Calu3 (cell line): ENCODE measurements around the gene PKMYT1. TPM values are rescaled to one million over a fixed set of nuclear protein-coding genes. Genes with fewer than 3 reads are reported as not detected.
"Not testable (repeated sequence)": the region's sequence is repeated elsewhere in the genome, so short reads cannot be mapped to it uniquely, and the experiment has no call there.

ENCODE experiments used
- BruUV-seq: library from RNA; stranded (reverse); fragments of 400-500 nt; replicated peaks from 2 replicates; lab custom pipeline; 2021; lab: Mats Ljungman, UMichigan
- CTCF ChIA-PET: fragments of 300-600 bp; sonication (Branson Sonifier 250); formaldehyde crosslinking; loops from one replicate; lab custom pipeline; 2022; ENCODE audit warnings: antibody characterized with exemption; lab: Charles Lee
- DNase-seq: peaks from one replicate; pipeline ENCODE4 v3.0.0; 2022
- H3K27ac Mint-ChIP-seq: one replicate; pipeline ENCODE4 v1.8.0; 2022; ENCODE audit warnings: mixed read lengths; ENCODE audit not compliant: unreplicated experiment
- H3K27me3 Mint-ChIP-seq: one replicate; pipeline ENCODE4 v1.8.0; 2022; ENCODE audit warnings: mixed read lengths; ENCODE audit not compliant: unreplicated experiment
- H3K36me3 Mint-ChIP-seq: one replicate; pipeline ENCODE4 v1.8.0; 2022; ENCODE audit warnings: mild to moderate bottlenecking, moderate library complexity, mixed read lengths; ENCODE audit not compliant: insufficient read depth, unreplicated experiment
- H3K4me1 Mint-ChIP-seq: one replicate; pipeline ENCODE4 v1.8.0; 2022; ENCODE audit warnings: mild to moderate bottlenecking, low read depth, mixed read lengths; ENCODE audit not compliant: unreplicated experiment
- H3K4me3 Mint-ChIP-seq: one replicate; pipeline ENCODE4 v1.8.0; 2022; ENCODE audit warnings: mild to moderate bottlenecking, low read depth, moderate library complexity, mixed read lengths; ENCODE audit not compliant: unreplicated experiment
- H3K9me3 Mint-ChIP-seq: one replicate; pipeline ENCODE4 v1.8.0; 2022; ENCODE audit warnings: low read depth, mixed read lengths; ENCODE audit not compliant: unreplicated experiment
- CTCF ChIP-seq: fragments of 200-600 bp; IDR thresholded peaks from one replicate; pipeline ENCODE4 v1.8.0; 2022; ENCODE audit warnings: antibody characterized with exemption; ENCODE audit not compliant: unreplicated experiment
- intact Hi-C: fragments of 100-400 bp; cut with micrococcal nuclease; formaldehyde crosslinking; loops from one replicate; pipeline ENCODE4 v1.10.0; 2022; ENCODE audit not compliant: unreplicated experiment
- total RNA-seq: library from RNA; stranded (reverse); gene quantifications from 2 replicates; pipeline ENCODE4 v1.2.3, GENCODE V29; 2022

PKMYT1 gene
- total RNA-seq, 1 experiment from 2014 or later = 107 TPM

GRCh38 chr16:2933136-2933535 lies 47.1 kb downstream of the PKMYT1 start:
- CTCF ChIA-PET = no interaction called here
- intact Hi-C loops = no loop called here
- Mint-ChIP-seq H3K4me1 (no peaks in the 10 kb centered on the region), H3K27me3 (no peaks in the 10 kb centered on the region), H3K27ac (no peak overlapping the region), H3K36me3 (peaks cover 31% of the 10 kb centered on the region), H3K9me3 (no peaks in the 10 kb centered on the region), H3K4me3 (no peak overlapping the region)
- no peak for TF ChIP-seq CTCF
- DNase-seq = no peak
- BruUV-seq = no TSS peak

- H3K4me3 Mint-ChIP-seq, H3K27ac Mint-ChIP-seq, H3K9me3 Mint-ChIP-seq, intact Hi-C loops, BruUV-seq, DNase-seq, H3K27me3 Mint-ChIP-seq: not testable (repeated sequence)
- Mint-ChIP-seq H3K4me1 (peaks cover 14% of the 10 kb centered on the region), H3K36me3 (peaks cover 34% of the 10 kb centered on the region)
- CTCF ChIA-PET = interaction anchor here (0.6 to 1.5 kb wide), 2 partner anchors 13 to 16 kb away, joined by 3 to 6 read pairs; no protein-coding TSS in a partner anchor
These were observed 48.9 kb downstream of the PKMYT1 start for GRCh38 chr16:2931231-2931914.

- H3K36me3 Mint-ChIP-seq = peaks cover 23% of the 10 kb centered on the region
- CTCF ChIA-PET = interaction anchor here (1.2 kb wide), 1 partner anchor 12 kb away, joined by 4 read pairs; no protein-coding TSS in a partner anchor
- H3K4me3 Mint-ChIP-seq = no peak overlapping the region
- H3K27me3 Mint-ChIP-seq = no peaks in the 10 kb centered on the region
- BruUV-seq = no TSS peak
- intact Hi-C loops = no loop called here
- peaks cover 15% of the 10 kb centered on the region for H3K4me1 Mint-ChIP-seq
- H3K27ac Mint-ChIP-seq = no peak overlapping the region
- TF ChIP-seq CTCF = no peak
- no peaks in the 10 kb centered on the region for H3K9me3 Mint-ChIP-seq
- DNase-seq = no peak
These were observed 50.0 kb downstream of the PKMYT1 start for GRCh38 chr16:2930236-2930635.

GRCh38 chr16:2929693-2930092 lies 50.6 kb downstream of the PKMYT1 start:
- H3K27me3 Mint-ChIP-seq = no peaks in the 10 kb centered on the region
- H3K4me3 Mint-ChIP-seq = no peak overlapping the region
- no peak for TF ChIP-seq CTCF
- BruUV-seq = no TSS peak
- no peak overlapping the region for H3K27ac Mint-ChIP-seq
- intact Hi-C loops = no loop called here
- H3K4me1 Mint-ChIP-seq = peaks cover 15% of the 10 kb centered on the region
- H3K9me3 Mint-ChIP-seq = no peaks in the 10 kb centered on the region
- peaks cover 17% of the 10 kb centered on the region for H3K36me3 Mint-ChIP-seq
- DNase-seq = no peak
- CTCF ChIA-PET = interaction anchor here (1.2 kb wide), 1 partner anchor 12 kb away, joined by 4 read pairs; no protein-coding TSS in a partner anchor

GRCh38 chr16:2928796-2929195 lies 51.5 kb downstream of the PKMYT1 start:
- CTCF ChIA-PET = no interaction called here
- Mint-ChIP-seq H3K9me3 (no peaks in the 10 kb centered on the region), H3K36me3 (peaks cover 13% of the 10 kb centered on the region), H3K4me3 (no peak overlapping the region), H3K27ac (no peak overlapping the region), H3K27me3 (no peaks in the 10 kb centered on the region), H3K4me1 (peaks cover 15% of the 10 kb centered on the region)
- intact Hi-C loops = no loop called here
- TF ChIP-seq CTCF = no peak
- BruUV-seq = no TSS peak
- DNase-seq = no peak

GRCh38 chr16:2928151-2928550 lies 52.1 kb downstream of the PKMYT1 start:
- Mint-ChIP-seq H3K4me1 (peaks cover 15% of the 10 kb centered on the region), H3K36me3 (peaks cover 13% of the 10 kb centered on the region)
- H3K27me3 Mint-ChIP-seq, H3K9me3 Mint-ChIP-seq, DNase-seq, intact Hi-C loops, H3K27ac Mint-ChIP-seq, BruUV-seq, H3K4me3 Mint-ChIP-seq: not testable (repeated sequence)
- CTCF ChIA-PET = interaction anchor here (1.8 kb wide), 1 partner anchor 22 kb away, joined by 8 read pairs; no protein-coding TSS in a partner anchor
